ENCODE results near the gene FGF14. TPM values are rescaled to one million over a fixed set of nuclear protein-coding genes. Genes with fewer than 3 reads are reported as not detected.

FGF14 gene
- total and polyA plus RNA-seq, 2 of the 4 experiments (the other 2 are of a cell fraction): under 0.01 TPM; not detected in 1

- no peaks in the 10 kb centered on the region for H4K20me1 ChIP-seq (ENCODE audit: insufficient read depth, low read length)
- intact Hi-C loops (cut with micrococcal nuclease) (no loop called here), dilution Hi-C loops (cut with HindIII; ENCODE audit: low sequenced_read_pairs, unreplicated experiment) (no loop called here), in situ Hi-C loops (cut with MboI; ENCODE audit: low sequenced_read_pairs) (no loop called here)
- no peaks in the 10 kb centered on the region for H3K79me1 ChIP-seq (ENCODE audit: low read depth in 1 of 2, low read length in 2 of 2)
- TF ChIP-seq USF2 (IDR thresholded peaks at IDR 0.05; ENCODE audit: low read depth, low read length): no peak
- TF ChIP-seq RFX5 (IDR thresholded peaks at IDR 0.05; ENCODE audit: low read depth, low read length): no peak
- TF ChIP-seq CTCF (conservative IDR thresholded peaks at IDR 0.05; ENCODE audit: low read depth, low read length): no peak
- TF ChIP-seq, protein P1, sequence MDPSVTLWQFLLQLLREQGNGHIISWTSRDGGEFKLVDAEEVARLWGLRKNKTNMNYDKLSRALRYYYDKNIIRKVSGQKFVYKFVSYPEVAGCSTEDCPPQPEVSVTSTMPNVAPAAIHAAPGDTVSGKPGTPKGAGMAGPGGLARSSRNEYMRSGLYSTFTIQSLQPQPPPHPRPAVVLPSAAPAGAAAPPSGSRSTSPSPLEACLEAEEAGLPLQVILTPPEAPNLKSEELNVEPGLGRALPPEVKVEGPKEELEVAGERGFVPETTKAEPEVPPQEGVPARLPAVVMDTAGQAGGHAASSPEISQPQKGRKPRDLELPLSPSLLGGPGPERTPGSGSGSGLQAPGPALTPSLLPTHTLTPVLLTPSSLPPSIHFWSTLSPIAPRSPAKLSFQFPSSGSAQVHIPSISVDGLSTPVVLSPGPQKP (IDR thresholded peaks at IDR 0.05; ENCODE audit: borderline replicate concordance, low read depth, low read length): no peak
- TF ChIP-seq MAZ (IDR thresholded peaks at IDR 0.05; ENCODE audit: borderline replicate concordance, low read depth, low read length): no peak
- TF ChIP-seq MXI1 (IDR thresholded peaks at IDR 0.05; ENCODE audit: borderline replicate concordance, low read depth, low read length): no peak
- no peak for TF ChIP-seq RCOR1 (IDR thresholded peaks at IDR 0.05; ENCODE audit: insufficient replicate concordance, low read length)
- CTCF ChIA-PET: no interaction called here
- no peak overlapping the region for H2AK5ac ChIP-seq (ENCODE audit: low read depth, low read length)
- no peak overlapping the region for H4K8ac ChIP-seq (ENCODE audit: low read depth in 2 of 2, low read length in 2 of 2)
- 0 out of 2 replicates have a peak, but pooled peaks cover 3% of the 10 kb centered on the region for H3K9me1 ChIP-seq (ENCODE audit: insufficient read depth, low read length)
- no peak overlapping the region for H2BK5ac ChIP-seq (ENCODE audit: low read depth, low read length, poor library complexity, severe bottlenecking)
- H3K36me3 ChIP-seq (ENCODE audit: control insufficient read depth, insufficient read depth, low read length): no peaks in the 10 kb centered on the region
- no peak overlapping the region for H3K23ac ChIP-seq (ENCODE audit: low read depth, low read length)
- peaks cover 4% of the 10 kb centered on the region; the same call in 1 of the 2 replicates for H3K4me1 ChIP-seq (ENCODE audit: control insufficient read depth, insufficient read depth, low read length)
- no peaks in the 10 kb centered on the region; the same call in 1 of the 2 replicates for H3K27me3 ChIP-seq (ENCODE audit: control insufficient read depth, insufficient read depth, low read length)
- no peak overlapping the region for H3K4me3 ChIP-seq (ENCODE audit: insufficient read depth, low read depth, low read length)
- peak; percentile 52 for ATAC-seq (ENCODE audit: low read depth)
- no peak overlapping the region for H2BK120ac ChIP-seq (ENCODE audit: low read depth, low read length)
- no peak overlapping the region for H3K27ac ChIP-seq (ENCODE audit: insufficient read depth, low read length)
- H3K4ac ChIP-seq (ENCODE audit: low read depth, low read length): no peak overlapping the region
- no peak overlapping the region for H3K4me2 ChIP-seq (ENCODE audit: low read depth, low read length)
- H3K14ac ChIP-seq (replicated peaks; ENCODE audit: low read depth, low read length): no peak overlapping the region
- no TSS peak for BruUV-seq (replicated peaks)
- H2AK9ac ChIP-seq (replicated peaks; ENCODE audit: low read depth, low read length, poor library complexity): no peak overlapping the region
- no peak overlapping the region for H2BK20ac ChIP-seq (ENCODE audit: low read depth, low read length)
- no peak overlapping the region for H4K5ac ChIP-seq (ENCODE audit: low read depth, low read length)
- H2BK15ac ChIP-seq (ENCODE audit: low read depth, low read length): no peak overlapping the region
- POLR2A ChIA-PET (ENCODE audit: unreplicated experiment): no interaction called here
- H2AFZ ChIP-seq (replicated peaks; ENCODE audit: low read length, poor library complexity): no peak overlapping the region
- H3K9me3 ChIP-seq (ENCODE audit: control insufficient read depth, insufficient read depth, low read length): no peaks in the 10 kb centered on the region
- H4K91ac ChIP-seq (ENCODE audit: insufficient read depth, low read depth, low read length): no peak overlapping the region
- H3K9ac ChIP-seq (ENCODE audit: low read depth, low read length): no peak overlapping the region
- no CpG with 5 or more reads among the region's 1 CpG for WGBS, 2 experiments (ENCODE audit: extremely low coverage in 2 of 2, insufficient read length in 1 of 2)
- no peak overlapping the region for H3K18ac ChIP-seq (ENCODE audit: low read depth, low read length)
- H3K56ac ChIP-seq (ENCODE audit: extremely low read depth, insufficient read depth, low read length): no peak overlapping the region
- DNase-seq: peak; percentile 16
Measured at GRCh38 chr13:102276404-102276803, 125.4 kb downstream of the FGF14 start.

All from IMR-90 (cell line).